ENCODE measurements around the gene EIF4A3.

DNA sequence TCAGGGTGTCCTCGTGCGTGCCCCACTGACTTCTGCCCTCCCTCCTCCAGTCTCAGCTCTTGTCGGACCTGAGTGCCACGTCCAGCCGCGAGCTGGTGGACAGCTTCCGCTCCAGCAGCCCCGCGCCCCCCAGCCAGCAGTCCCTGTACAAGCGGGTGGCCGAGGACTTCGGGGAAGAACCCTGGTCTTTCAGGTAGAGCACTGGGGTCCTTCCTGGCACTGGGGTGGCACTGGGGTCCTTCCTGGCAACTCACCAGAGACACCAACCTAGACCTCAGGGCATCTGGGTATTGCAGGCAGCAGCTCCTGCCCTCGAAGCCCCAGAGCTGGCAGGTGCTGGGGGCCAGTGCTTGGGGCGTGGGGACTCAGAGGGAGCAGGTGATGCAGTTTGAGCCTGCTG, 48.2 kb upstream of the EIF4A3 start:
- TF ChIP-seq, protein P1, sequence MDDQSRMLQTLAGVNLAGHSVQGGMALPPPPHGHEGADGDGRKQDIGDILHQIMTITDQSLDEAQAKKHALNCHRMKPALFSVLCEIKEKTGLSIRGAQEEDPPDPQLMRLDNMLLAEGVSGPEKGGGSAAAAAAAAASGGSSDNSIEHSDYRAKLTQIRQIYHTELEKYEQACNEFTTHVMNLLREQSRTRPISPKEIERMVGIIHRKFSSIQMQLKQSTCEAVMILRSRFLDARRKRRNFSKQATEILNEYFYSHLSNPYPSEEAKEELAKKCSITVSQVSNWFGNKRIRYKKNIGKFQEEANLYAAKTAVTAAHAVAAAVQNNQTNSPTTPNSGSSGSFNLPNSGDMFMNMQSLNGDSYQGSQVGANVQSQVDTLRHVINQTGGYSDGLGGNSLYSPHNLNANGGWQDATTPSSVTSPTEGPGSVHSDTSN (IDR thresholded peaks at IDR 0.05) = no peak
- TF ChIP-seq RXRA (IDR thresholded peaks at IDR 0.05; ENCODE audit: borderline replicate concordance, low read depth) (no peak), SIN3A (IDR thresholded peaks at IDR 0.05; ENCODE audit: borderline replicate concordance, low read depth, low read length) (no peak), CHD2 (IDR thresholded peaks at IDR 0.05; ENCODE audit: low read length, partially characterized antibody) (no peak)
